Measurements from ENCODE around the gene SURF1. TPM values are rescaled to one million over a fixed set of nuclear protein-coding genes. Genes with fewer than 3 reads are reported as not detected.

SURF1 gene
- total RNA-seq, 1 experiment from 2014 or later = 35.6 TPM

GRCh38 chr9:133389025-133389557, 32.8 kb upstream of the SURF1 start:
- Histone ChIP-seq H3K9ac (ENCODE audit: low read length) (no peak overlapping the region), H3K27me3 (ENCODE audit: low read length) (no peaks in the 10 kb centered on the region), H3K9me3 (ENCODE audit: low read length) (no peaks in the 10 kb centered on the region)

GRCh38 chr9:133387680-133388079, 31.4 kb upstream of the SURF1 start:
- Histone ChIP-seq H3K36me3 (ENCODE audit: insufficient read depth, low read length) (no peaks in the 10 kb centered on the region), H3K9me2 (replicated peaks; ENCODE audit: insufficient read depth, low read length) (no peaks in the 10 kb centered on the region), H3K9me3 (ENCODE audit: low read length) (peaks cover 3% of the 10 kb centered on the region; the same call in 1 of the 2 replicates), H2AFZ (ENCODE audit: low read length) (no peak overlapping the region), H3K4me3 (ENCODE audit: low read length) (no peak overlapping the region), H3K27me3 (ENCODE audit: low read length) (no peaks in the 10 kb centered on the region), H3K9ac (ENCODE audit: low read length) (no peak overlapping the region), H3K4me1 (ENCODE audit: low read length) (no peaks in the 10 kb centered on the region), H3K27ac (ENCODE audit: low read length) (no peak overlapping the region), H4K20me1 (ENCODE audit: insufficient read depth, low read depth, low read length) (no peaks in the 10 kb centered on the region), H3K4me2 (ENCODE audit: low read depth, low read length, poor library complexity, severe bottlenecking) (no peak overlapping the region), H3K79me2 (ENCODE audit: low read length) (no peaks in the 10 kb centered on the region)
- no peak for DNase-seq

More at GRCh38 chr9:133389025-133389557, 32.8 kb upstream of the SURF1 start:
- no peak overlapping the region for H3K4me3 ChIP-seq (ENCODE audit: low read length)
- DNase-seq = no peak
- H4K20me1 ChIP-seq (ENCODE audit: insufficient read depth, low read depth, low read length) = no peaks in the 10 kb centered on the region
- no peak overlapping the region for H2AFZ ChIP-seq (ENCODE audit: low read length)
- H3K36me3 ChIP-seq (ENCODE audit: insufficient read depth, low read length) = no peaks in the 10 kb centered on the region
- no peaks in the 10 kb centered on the region for H3K4me1 ChIP-seq (ENCODE audit: low read length)
- H3K4me2 ChIP-seq (ENCODE audit: low read depth, low read length, poor library complexity, severe bottlenecking) = no peak overlapping the region
- no peaks in the 10 kb centered on the region for H3K9me2 ChIP-seq (replicated peaks; ENCODE audit: insufficient read depth, low read length)
- H3K27ac ChIP-seq (ENCODE audit: low read length) = no peak overlapping the region
- H3K79me2 ChIP-seq (ENCODE audit: low read length) = no peaks in the 10 kb centered on the region

- Histone ChIP-seq H3K9me2 (replicated peaks; ENCODE audit: insufficient read depth, low read length) (no peaks in the 10 kb centered on the region), H2AFZ (ENCODE audit: low read length) (no peak overlapping the region), H3K36me3 (ENCODE audit: insufficient read depth, low read length) (no peaks in the 10 kb centered on the region), H3K27me3 (ENCODE audit: low read length) (no peaks in the 10 kb centered on the region), H3K4me1 (ENCODE audit: low read length) (no peaks in the 10 kb centered on the region), H3K27ac (ENCODE audit: low read length) (no peak overlapping the region), H3K9me3 (ENCODE audit: low read length) (peaks cover 4% of the 10 kb centered on the region; the same call in 1 of the 2 replicates), H3K79me2 (ENCODE audit: low read length) (no peaks in the 10 kb centered on the region), H3K4me3 (ENCODE audit: low read length) (no peak overlapping the region), H3K4me2 (ENCODE audit: low read depth, low read length, poor library complexity, severe bottlenecking) (no peak overlapping the region), H4K20me1 (ENCODE audit: insufficient read depth, low read depth, low read length) (no peaks in the 10 kb centered on the region), H3K9ac (ENCODE audit: low read length) (no peak overlapping the region)
- no peak for DNase-seq
Measured at GRCh38 chr9:133386338-133386737, 30.1 kb upstream of the SURF1 start.

- Histone ChIP-seq H3K9me2 (replicated peaks; ENCODE audit: insufficient read depth, low read length) (no peaks in the 10 kb centered on the region), H3K79me2 (ENCODE audit: low read length) (no peaks in the 10 kb centered on the region), H3K4me1 (ENCODE audit: low read length) (no peaks in the 10 kb centered on the region), H3K9me3 (ENCODE audit: low read length) (peaks cover 4% of the 10 kb centered on the region; the same call in 1 of the 2 replicates), H4K20me1 (ENCODE audit: insufficient read depth, low read depth, low read length) (no peaks in the 10 kb centered on the region), H3K9ac (ENCODE audit: low read length) (no peak overlapping the region), H3K4me2 (ENCODE audit: low read depth, low read length, poor library complexity, severe bottlenecking) (no peak overlapping the region), H3K27me3 (ENCODE audit: low read length) (no peaks in the 10 kb centered on the region), H2AFZ (ENCODE audit: low read length) (no peak overlapping the region), H3K27ac (ENCODE audit: low read length) (no peak overlapping the region), H3K4me3 (ENCODE audit: low read length) (no peak overlapping the region), H3K36me3 (ENCODE audit: insufficient read depth, low read length) (no peaks in the 10 kb centered on the region)
- no peak for DNase-seq
Measured at GRCh38 chr9:133385452-133385851, 29.2 kb upstream of the SURF1 start.

- Histone ChIP-seq H3K9me2 (replicated peaks; ENCODE audit: insufficient read depth, low read length) (no peaks in the 10 kb centered on the region), H4K20me1 (ENCODE audit: insufficient read depth, low read depth, low read length) (no peaks in the 10 kb centered on the region)
Measured at GRCh38 chr9:133384736-133385321, 28.5 kb upstream of the SURF1 start.

GRCh38 chr9:133383438-133383837, 27.2 kb upstream of the SURF1 start:
- no peaks in the 10 kb centered on the region for H4K20me1 ChIP-seq (ENCODE audit: insufficient read depth, low read depth, low read length)

More at GRCh38 chr9:133384736-133385321, 28.5 kb upstream of the SURF1 start:
- no peak for DNase-seq
- H3K4me3 ChIP-seq (ENCODE audit: low read length) = no peak overlapping the region
- no peak overlapping the region for H2AFZ ChIP-seq (ENCODE audit: low read length)
- H3K27ac ChIP-seq (ENCODE audit: low read length) = no peak overlapping the region
- no peaks in the 10 kb centered on the region for H3K36me3 ChIP-seq (ENCODE audit: insufficient read depth, low read length)
- H3K4me1 ChIP-seq (ENCODE audit: low read length) = no peaks in the 10 kb centered on the region
- H3K79me2 ChIP-seq (ENCODE audit: low read length) = no peaks in the 10 kb centered on the region
- no peak overlapping the region for H3K9ac ChIP-seq (ENCODE audit: low read length)
- H3K27me3 ChIP-seq (ENCODE audit: low read length) = no peaks in the 10 kb centered on the region
- H3K9me3 ChIP-seq (ENCODE audit: low read length) = peaks cover 4% of the 10 kb centered on the region; the same call in 1 of the 2 replicates
- H3K4me2 ChIP-seq (ENCODE audit: low read depth, low read length, poor library complexity, severe bottlenecking) = no peak overlapping the region

GRCh38 chr9:133382507-133383141, 26.3 kb upstream of the SURF1 start:
- H3K36me3 ChIP-seq (ENCODE audit: insufficient read depth, low read length) = no peaks in the 10 kb centered on the region

More at GRCh38 chr9:133383438-133383837, 27.2 kb upstream of the SURF1 start:
- Histone ChIP-seq H3K9me3 (ENCODE audit: low read length) (peaks cover 4% of the 10 kb centered on the region; the same call in 1 of the 2 replicates), H3K4me1 (ENCODE audit: low read length) (no peaks in the 10 kb centered on the region), H3K27ac (ENCODE audit: low read length) (no peak overlapping the region), H3K4me3 (ENCODE audit: low read length) (no peak overlapping the region), H3K27me3 (ENCODE audit: low read length) (peaks cover 2% of the 10 kb centered on the region; the same call in 1 of the 2 replicates), H3K4me2 (ENCODE audit: low read depth, low read length, poor library complexity, severe bottlenecking) (no peak overlapping the region), H3K9ac (ENCODE audit: low read length) (no peak overlapping the region), H3K36me3 (ENCODE audit: insufficient read depth, low read length) (no peaks in the 10 kb centered on the region), H2AFZ (ENCODE audit: low read length) (no peak overlapping the region), H3K79me2 (ENCODE audit: low read length) (no peaks in the 10 kb centered on the region), H3K9me2 (replicated peaks; ENCODE audit: insufficient read depth, low read length) (no peaks in the 10 kb centered on the region)
- DNase-seq = no peak

GRCh38 chr9:133380734-133381133, 24.4 kb upstream of the SURF1 start:
- Histone ChIP-seq H3K27ac (ENCODE audit: low read length) (no peak overlapping the region), H3K27me3 (ENCODE audit: low read length) (peaks cover 8% of the 10 kb centered on the region; the same call in 1 of the 2 replicates), H3K4me1 (ENCODE audit: low read length) (peaks cover 11% of the 10 kb centered on the region), H3K4me2 (ENCODE audit: low read depth, low read length, poor library complexity, severe bottlenecking) (no peak overlapping the region), H3K9ac (ENCODE audit: low read length) (no peak overlapping the region), H3K9me2 (replicated peaks; ENCODE audit: insufficient read depth, low read length) (no peaks in the 10 kb centered on the region), H3K4me3 (ENCODE audit: low read length) (no peak overlapping the region), H3K79me2 (ENCODE audit: low read length) (peaks cover under 1% of the 10 kb centered on the region; the same call in 1 of the 2 replicates), H4K20me1 (ENCODE audit: insufficient read depth, low read depth, low read length) (no peaks in the 10 kb centered on the region), H3K36me3 (ENCODE audit: insufficient read depth, low read length) (no peaks in the 10 kb centered on the region), H2AFZ (ENCODE audit: low read length) (no peak overlapping the region), H3K9me3 (ENCODE audit: low read length) (peaks cover 4% of the 10 kb centered on the region; the same call in 1 of the 2 replicates)
- no peak for DNase-seq

More at GRCh38 chr9:133382507-133383141, 26.3 kb upstream of the SURF1 start:
- H3K27me3 ChIP-seq (ENCODE audit: low read length) = peaks cover 8% of the 10 kb centered on the region; the same call in 1 of the 2 replicates
- H3K4me3 ChIP-seq (ENCODE audit: low read length) = no peak overlapping the region
- H3K4me2 ChIP-seq (ENCODE audit: low read depth, low read length, poor library complexity, severe bottlenecking) = no peak overlapping the region
- DNase-seq = no peak
- H3K9me3 ChIP-seq (ENCODE audit: low read length) = peaks cover 4% of the 10 kb centered on the region; the same call in 1 of the 2 replicates
- no peaks in the 10 kb centered on the region for H4K20me1 ChIP-seq (ENCODE audit: insufficient read depth, low read depth, low read length)
- H3K79me2 ChIP-seq (ENCODE audit: low read length) = no peaks in the 10 kb centered on the region
- peaks cover 6% of the 10 kb centered on the region for H3K4me1 ChIP-seq (ENCODE audit: low read length)
- H3K27ac ChIP-seq (ENCODE audit: low read length) = no peak overlapping the region
- no peak overlapping the region for H3K9ac ChIP-seq (ENCODE audit: low read length)
- H3K9me2 ChIP-seq (replicated peaks; ENCODE audit: insufficient read depth, low read length) = no peaks in the 10 kb centered on the region
- H2AFZ ChIP-seq (ENCODE audit: low read length) = no peak overlapping the region

Data from Karpas-422 (cell line).